ENCODE results near the gene DTNBP1.

Gene DTNBP1

GRCh38 chr6:15507746-15508145, 155.1 kb downstream of the DTNBP1 start:
- no peak overlapping the region for H3K9ac ChIP-seq (ENCODE audit: low read depth in 1 of 2, low read length in 2 of 2)
- no peaks in the 10 kb centered on the region for H3K9me3 ChIP-seq (ENCODE audit: control insufficient read depth in 2 of 2, low read length in 2 of 2)
- H3K27ac ChIP-seq (ENCODE audit: low read depth in 2 of 2, low read length in 2 of 2): no peak overlapping the region
- H3K27me3 ChIP-seq (ENCODE audit: control insufficient read depth in 2 of 2, insufficient read depth in 2 of 2, low read length in 2 of 2): no peaks in the 10 kb centered on the region
- peaks cover 0 to 3% of the 10 kb centered on the region in 2 donors for H3K4me1 ChIP-seq (ENCODE audit: control insufficient read depth in 2 of 2, insufficient read depth in 2 of 2, low read length in 2 of 2)
- H3K36me3 ChIP-seq (ENCODE audit: control insufficient read depth in 2 of 2, insufficient read depth in 2 of 2, low read length in 2 of 2): peaks cover 42 to 56% of the 10 kb centered on the region in 2 donors
- no peak overlapping the region for H3K4me3 ChIP-seq (ENCODE audit: low read length in 2 of 2)

DNA sequence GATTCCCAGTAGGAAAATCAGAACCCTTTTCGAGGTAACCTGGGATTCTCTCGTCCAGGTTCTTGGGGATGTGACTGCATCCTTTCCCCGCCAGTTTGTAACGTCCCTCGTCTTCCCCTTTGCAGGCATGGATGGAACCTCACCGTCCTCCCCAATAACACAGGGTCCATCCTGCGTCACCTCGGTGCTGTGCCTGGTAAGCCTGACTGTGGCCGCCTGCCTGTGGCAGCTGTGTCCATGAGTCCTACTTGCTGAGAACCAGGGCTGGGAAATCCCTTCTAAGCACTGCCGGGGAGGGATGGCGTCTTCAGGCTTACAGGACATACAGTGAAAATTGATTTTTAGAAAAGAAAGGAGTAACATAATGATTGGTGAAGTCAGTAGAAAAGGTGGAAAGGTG, 155.6 kb downstream of the DTNBP1 start:
- Histone ChIP-seq H3K4me3 (ENCODE audit: low read length in 2 of 2) (no peak overlapping the region), H3K36me3 (ENCODE audit: control insufficient read depth in 2 of 2, insufficient read depth in 2 of 2, low read length in 2 of 2) (peaks cover 42 to 59% of the 10 kb centered on the region in 2 donors), H3K9me3 (ENCODE audit: control insufficient read depth in 2 of 2, low read length in 2 of 2) (no peaks in the 10 kb centered on the region), H3K27me3 (ENCODE audit: control insufficient read depth in 2 of 2, insufficient read depth in 2 of 2, low read length in 2 of 2) (no peaks in the 10 kb centered on the region), H3K27ac (ENCODE audit: low read depth in 2 of 2, low read length in 2 of 2) (no peak overlapping the region), H3K9ac (ENCODE audit: low read depth in 1 of 2, low read length in 2 of 2) (no peak overlapping the region), H3K4me1 (ENCODE audit: control insufficient read depth in 2 of 2, insufficient read depth in 2 of 2, low read length in 2 of 2) (peaks cover 0 to 3% of the 10 kb centered on the region in 2 donors)

- Histone ChIP-seq H3K9me3 (ENCODE audit: control insufficient read depth in 2 of 2, low read length in 2 of 2) (no peaks in the 10 kb centered on the region), H3K27ac (ENCODE audit: low read depth in 2 of 2, low read length in 2 of 2) (no peak overlapping the region), H3K36me3 (ENCODE audit: control insufficient read depth in 2 of 2, insufficient read depth in 2 of 2, low read length in 2 of 2) (peaks cover 42 to 58% of the 10 kb centered on the region in 2 donors), H3K9ac (ENCODE audit: low read depth in 1 of 2, low read length in 2 of 2) (no peak overlapping the region), H3K4me3 (ENCODE audit: low read length in 2 of 2) (no peak overlapping the region), H3K27me3 (ENCODE audit: control insufficient read depth in 2 of 2, insufficient read depth in 2 of 2, low read length in 2 of 2) (no peaks in the 10 kb centered on the region), H3K4me1 (ENCODE audit: control insufficient read depth in 2 of 2, insufficient read depth in 2 of 2, low read length in 2 of 2) (peaks cover 0 to 3% of the 10 kb centered on the region in 2 donors)
Observed at GRCh38 chr6:15506066-15506465, 156.8 kb downstream of the DTNBP1 start.

- Histone ChIP-seq H3K4me3 (ENCODE audit: low read length in 2 of 2) (peak overlapping the region in 1 of 2 donors; percentile 9), H3K9ac (ENCODE audit: low read depth in 1 of 2, low read length in 2 of 2) (no peak overlapping the region), H3K27ac (ENCODE audit: low read depth in 2 of 2, low read length in 2 of 2) (peak overlapping the region; percentile 9 to 48), H3K27me3 (ENCODE audit: control insufficient read depth in 2 of 2, insufficient read depth in 2 of 2, low read length in 2 of 2) (no peaks in the 10 kb centered on the region), H3K4me1 (ENCODE audit: control insufficient read depth in 2 of 2, insufficient read depth in 2 of 2, low read length in 2 of 2) (peaks cover 0 to 3% of the 10 kb centered on the region in 2 donors), H3K36me3 (ENCODE audit: control insufficient read depth in 2 of 2, insufficient read depth in 2 of 2, low read length in 2 of 2) (peaks cover 41 to 61% of the 10 kb centered on the region in 2 donors), H3K9me3 (ENCODE audit: control insufficient read depth in 2 of 2, low read length in 2 of 2) (no peaks in the 10 kb centered on the region)
Observed at GRCh38 chr6:15505463-15505918, 157.3 kb downstream of the DTNBP1 start.

DNA sequence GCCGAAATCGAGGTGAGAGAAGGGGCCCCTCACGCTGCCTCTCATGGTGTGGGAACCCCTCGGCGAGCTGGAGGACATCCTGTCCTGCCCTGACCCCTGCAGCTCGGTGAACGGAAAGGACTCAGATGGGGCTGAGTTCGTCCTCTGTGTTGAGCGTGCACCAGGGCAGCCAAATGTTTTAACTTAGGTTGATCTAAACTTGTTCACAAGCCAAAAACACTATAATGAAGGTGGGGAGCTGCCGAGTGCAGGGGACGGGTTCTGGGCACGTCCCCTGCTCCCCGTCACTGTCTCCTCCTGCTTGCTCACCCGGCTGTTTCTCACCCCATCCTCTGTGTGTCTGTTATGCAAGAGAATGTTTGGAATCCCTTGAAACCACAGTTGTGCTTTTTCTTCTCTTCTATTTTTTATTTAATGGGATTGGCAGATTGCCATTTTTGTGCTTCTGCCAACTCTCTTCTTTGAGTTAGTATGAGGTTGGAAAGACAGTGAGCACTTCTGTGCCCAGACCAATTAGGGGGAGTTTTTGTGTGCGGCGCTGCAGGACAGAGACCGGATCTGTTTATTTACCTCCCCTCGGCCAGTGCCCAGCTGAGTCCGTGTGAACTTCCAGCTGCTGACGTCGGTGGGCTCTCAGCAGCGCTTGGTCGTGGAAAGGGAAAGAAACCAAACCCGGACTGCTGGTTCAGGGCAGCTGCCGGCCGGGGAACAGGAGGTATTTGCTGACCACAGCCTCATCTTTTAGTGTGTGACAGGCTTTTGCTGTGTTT, 158.1 kb downstream of the DTNBP1 start:
- H3K36me3 ChIP-seq (ENCODE audit: control insufficient read depth in 2 of 2, insufficient read depth in 2 of 2, low read length in 2 of 2): peaks cover 36 to 55% of the 10 kb centered on the region in 2 donors

GRCh38 chr6:15504040-15504495, 158.8 kb downstream of the DTNBP1 start:
- no peak overlapping the region for H3K9ac ChIP-seq (ENCODE audit: low read depth in 1 of 2, low read length in 2 of 2)
- no peaks in the 10 kb centered on the region for H3K27me3 ChIP-seq (ENCODE audit: control insufficient read depth in 2 of 2, insufficient read depth in 2 of 2, low read length in 2 of 2)
- H3K4me1 ChIP-seq (ENCODE audit: control insufficient read depth in 2 of 2, insufficient read depth in 2 of 2, low read length in 2 of 2): peaks cover 0 to 3% of the 10 kb centered on the region in 2 donors
- no peak overlapping the region for H3K4me3 ChIP-seq (ENCODE audit: low read length in 2 of 2)
- no peaks in the 10 kb centered on the region for H3K9me3 ChIP-seq (ENCODE audit: control insufficient read depth in 2 of 2, low read length in 2 of 2)
- H3K36me3 ChIP-seq (ENCODE audit: control insufficient read depth in 2 of 2, insufficient read depth in 2 of 2, low read length in 2 of 2): peaks cover 32 to 58% of the 10 kb centered on the region in 2 donors
- H3K27ac ChIP-seq (ENCODE audit: low read depth in 2 of 2, low read length in 2 of 2): peak overlapping the region; percentile 7 to 35

More for the DNA sequence above, 158.1 kb downstream of the DTNBP1 start:
- Histone ChIP-seq H3K4me3 (ENCODE audit: low read length in 2 of 2) (peak overlapping the region; percentile 3 to 9), H3K27me3 (ENCODE audit: control insufficient read depth in 2 of 2, insufficient read depth in 2 of 2, low read length in 2 of 2) (no peaks in the 10 kb centered on the region), H3K9ac (ENCODE audit: low read depth in 1 of 2, low read length in 2 of 2) (no peak overlapping the region), H3K9me3 (ENCODE audit: control insufficient read depth in 2 of 2, low read length in 2 of 2) (no peaks in the 10 kb centered on the region), H3K27ac (ENCODE audit: low read depth in 2 of 2, low read length in 2 of 2) (peak overlapping the region; percentile 25 to 48), H3K4me1 (ENCODE audit: control insufficient read depth in 2 of 2, insufficient read depth in 2 of 2, low read length in 2 of 2) (peaks cover 0 to 3% of the 10 kb centered on the region in 2 donors)

DNA sequence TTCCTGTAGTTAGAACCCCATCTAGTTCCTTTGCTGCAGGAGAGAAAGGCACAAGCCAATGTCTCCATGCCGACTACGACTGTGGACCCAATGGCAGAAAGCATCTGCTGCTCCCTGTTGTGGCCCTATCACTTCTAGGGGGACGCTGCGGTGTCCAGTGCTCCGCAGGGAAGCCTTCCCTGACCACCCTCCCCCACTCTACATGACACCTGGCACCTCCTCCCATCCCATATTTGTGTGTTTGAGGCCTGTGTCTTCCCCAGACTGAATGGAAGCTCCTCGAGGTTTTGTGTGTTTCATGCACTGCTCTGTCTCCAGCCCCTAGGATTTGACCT, 159.5 kb downstream of the DTNBP1 start:
- Histone ChIP-seq H3K36me3 (ENCODE audit: control insufficient read depth in 2 of 2, insufficient read depth in 2 of 2, low read length in 2 of 2) (peaks cover 32 to 59% of the 10 kb centered on the region in 2 donors), H3K4me1 (ENCODE audit: control insufficient read depth in 2 of 2, insufficient read depth in 2 of 2, low read length in 2 of 2) (peaks cover 0 to 3% of the 10 kb centered on the region in 2 donors), H3K27ac (ENCODE audit: low read depth in 2 of 2, low read length in 2 of 2) (no peak overlapping the region)

GRCh38 chr6:15502446-15503345, 160.1 kb downstream of the DTNBP1 start:
- Histone ChIP-seq H3K9me3 (ENCODE audit: control insufficient read depth in 2 of 2, low read length in 2 of 2) (no peaks in the 10 kb centered on the region), H3K27ac (ENCODE audit: low read depth in 2 of 2, low read length in 2 of 2) (no peak overlapping the region), H3K27me3 (ENCODE audit: control insufficient read depth in 2 of 2, insufficient read depth in 2 of 2, low read length in 2 of 2) (no peaks in the 10 kb centered on the region), H3K36me3 (ENCODE audit: control insufficient read depth in 2 of 2, insufficient read depth in 2 of 2, low read length in 2 of 2) (peaks cover 31 to 55% of the 10 kb centered on the region in 2 donors), H3K9ac (ENCODE audit: low read depth in 1 of 2, low read length in 2 of 2) (no peak overlapping the region), H3K4me3 (ENCODE audit: low read length in 2 of 2) (no peak overlapping the region), H3K4me1 (ENCODE audit: control insufficient read depth in 2 of 2, insufficient read depth in 2 of 2, low read length in 2 of 2) (peaks cover 0 to 3% of the 10 kb centered on the region in 2 donors)

More for the DNA sequence above, 159.5 kb downstream of the DTNBP1 start:
- Histone ChIP-seq H3K9ac (ENCODE audit: low read depth in 1 of 2, low read length in 2 of 2) (no peak overlapping the region), H3K4me3 (ENCODE audit: low read length in 2 of 2) (no peak overlapping the region), H3K9me3 (ENCODE audit: control insufficient read depth in 2 of 2, low read length in 2 of 2) (no peaks in the 10 kb centered on the region), H3K27me3 (ENCODE audit: control insufficient read depth in 2 of 2, insufficient read depth in 2 of 2, low read length in 2 of 2) (no peaks in the 10 kb centered on the region)

DNA sequence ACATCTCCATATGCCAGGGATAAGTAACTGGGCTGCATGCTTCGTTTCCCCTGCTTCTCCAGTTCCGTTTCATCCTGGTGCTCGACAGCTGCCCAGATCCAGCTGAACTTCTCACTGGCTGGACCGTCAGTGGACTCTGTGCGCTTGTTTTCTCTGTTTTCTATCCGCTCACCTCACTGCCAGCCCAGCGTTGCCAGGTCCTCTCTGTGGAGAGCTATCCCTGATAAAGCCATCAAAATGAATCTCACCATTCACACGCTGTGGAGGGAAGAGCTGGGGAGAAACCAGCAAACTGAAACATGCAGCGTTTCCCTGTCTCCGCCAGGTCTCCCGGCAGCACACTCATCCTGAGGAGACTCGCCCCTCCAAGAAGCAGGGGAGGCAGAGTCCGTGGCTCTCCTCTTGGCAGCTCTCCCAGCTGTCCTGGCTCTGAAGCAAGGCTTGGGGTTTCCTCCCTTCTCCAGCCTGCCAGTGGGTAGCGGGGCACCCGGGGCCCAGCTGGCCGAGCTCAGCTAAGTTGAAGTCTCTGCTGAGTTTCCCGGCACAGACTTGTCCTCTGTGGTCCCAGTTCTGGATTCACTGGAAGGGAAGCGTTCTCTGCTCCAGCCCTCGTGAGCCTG, 160.9 kb downstream of the DTNBP1 start:
- Histone ChIP-seq H3K36me3 (ENCODE audit: control insufficient read depth in 2 of 2, insufficient read depth in 2 of 2, low read length in 2 of 2) (peaks cover 28 to 50% of the 10 kb centered on the region in 2 donors), H3K27me3 (ENCODE audit: control insufficient read depth in 2 of 2, insufficient read depth in 2 of 2, low read length in 2 of 2) (no peaks in the 10 kb centered on the region), H3K4me3 (ENCODE audit: low read length in 2 of 2) (no peak overlapping the region), H3K27ac (ENCODE audit: low read depth in 2 of 2, low read length in 2 of 2) (no peak overlapping the region), H3K9me3 (ENCODE audit: control insufficient read depth in 2 of 2, low read length in 2 of 2) (no peaks in the 10 kb centered on the region), H3K4me1 (ENCODE audit: control insufficient read depth in 2 of 2, insufficient read depth in 2 of 2, low read length in 2 of 2) (peaks cover 0 to 3% of the 10 kb centered on the region in 2 donors), H3K9ac (ENCODE audit: low read depth in 1 of 2, low read length in 2 of 2) (no peak overlapping the region)

All from mucosa of rectum (tissue), 2 donors.